NCI-H524 (cell line): Measurements from ENCODE around the gene POLN.
A peak's percentile ranks its signal among the peaks of the same experiment; 100 is the strongest.

ENCODE experiments used
- DNase-seq, 2 experiments: peaks; one replicate each; lab custom pipeline; 2025; lab: John Stamatoyannopoulos, UW

POLN gene

GRCh38 chr4:2262145-2262943 is 20.4 kb upstream of the POLN start:
- peak; percentile 98 to 99 for DNase-seq

- DNase-seq, result no peak
Measured at GRCh38 chr4:2261853-2262144, 19.9 kb upstream of the POLN start, which contains the start of gene MXD4. Gene MXD4, minus strand, starts transcription at chr4:2262109. Its CDS starts 129 bp downstream, at chr4:2261980.

- peak in 1 of 2 experiments; percentile 32 for DNase-seq
Measured at GRCh38 chr4:2261110-2261852, 19.4 kb upstream of the POLN start.

- DNase-seq, result no peak
Measured at GRCh38 chr4:2260344-2261109, 18.6 kb upstream of the POLN start.

- no peak for DNase-seq
Measured at GRCh38 chr4:2259541-2260343, 17.8 kb upstream of the POLN start.

GRCh38 chr4:2259036-2259540 is 17.2 kb upstream of the POLN start:
- DNase-seq, result no peak

GRCh38 chr4:2258091-2259035 is 16.4 kb upstream of the POLN start:
- no peak for DNase-seq

GRCh38 chr4:2257361-2258081 is 15.6 kb upstream of the POLN start:
- DNase-seq, result no peak

GRCh38 chr4:2256781-2257191 is 14.9 kb upstream of the POLN start:
- no peak for DNase-seq

GRCh38 chr4:2256156-2256731 is 14.3 kb upstream of the POLN start:
- no peak for DNase-seq

- DNase-seq, result no peak
Measured at GRCh38 chr4:2255501-2256155, 13.7 kb upstream of the POLN start.

- no peak for DNase-seq
Measured at GRCh38 chr4:2254665-2255500, 13.0 kb upstream of the POLN start.

- no peak for DNase-seq
Measured at GRCh38 chr4:2253160-2254084, 11.5 kb upstream of the POLN start.

GRCh38 chr4:2252530-2253091 is 10.7 kb upstream of the POLN start:
- no peak for DNase-seq

- DNase-seq, result no peak
Measured at GRCh38 chr4:2251795-2252529, 10.0 kb upstream of the POLN start.
